GM13977 (cell line): ENCODE measurements around the gene MPPED1.

ENCODE experiments used
- DNase-seq: peaks from one replicate; pipeline ENCODE4 v3.0.0; 2012; ENCODE audit warnings: low spot score
- in situ Hi-C: fragments of 300-500 bp; cut with MboI; formaldehyde crosslinking; loops from one replicate; pipeline ENCODE4 v1.12.0; 2022; ENCODE audit warnings: low sequenced_read_pairs, low pct_unique_long_range_greater_than_20kb, mixed read lengths, inconsistent platforms; ENCODE audit not compliant: unreplicated experiment
- TF ChIP-seq, protein P1 (sequence below): IDR thresholded peaks from 2 replicates; pipeline ENCODE4 v1.5.1; 2012; ENCODE audit warnings: mild to moderate bottlenecking, control low read depth; ENCODE audit not compliant: insufficient read depth; ENCODE audit errors: extremely low read depth, missing control alignments

Gene MPPED1

DNA sequence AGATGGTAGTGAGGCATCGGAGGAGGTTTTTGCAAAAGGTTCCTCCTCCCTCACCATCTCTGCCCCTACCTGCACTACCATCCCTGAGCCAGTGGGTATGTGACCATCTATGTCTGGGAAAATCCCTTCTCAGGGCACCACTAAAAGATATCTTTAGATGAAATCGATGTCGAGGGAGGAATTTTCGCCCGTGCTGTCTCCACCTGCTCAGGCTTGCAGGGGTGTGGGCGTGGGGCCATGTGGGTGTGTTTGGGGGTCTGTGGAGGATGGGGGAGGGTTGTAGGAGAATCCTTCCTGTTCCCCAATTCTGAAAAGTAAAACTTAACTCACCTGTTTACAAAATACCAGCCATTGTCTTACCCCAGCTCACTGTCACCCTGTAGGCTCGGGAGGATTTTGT lies 12.4 kb downstream of the MPPED1 start:
- DNase-seq, result no peak
- TF ChIP-seq, protein P1, sequence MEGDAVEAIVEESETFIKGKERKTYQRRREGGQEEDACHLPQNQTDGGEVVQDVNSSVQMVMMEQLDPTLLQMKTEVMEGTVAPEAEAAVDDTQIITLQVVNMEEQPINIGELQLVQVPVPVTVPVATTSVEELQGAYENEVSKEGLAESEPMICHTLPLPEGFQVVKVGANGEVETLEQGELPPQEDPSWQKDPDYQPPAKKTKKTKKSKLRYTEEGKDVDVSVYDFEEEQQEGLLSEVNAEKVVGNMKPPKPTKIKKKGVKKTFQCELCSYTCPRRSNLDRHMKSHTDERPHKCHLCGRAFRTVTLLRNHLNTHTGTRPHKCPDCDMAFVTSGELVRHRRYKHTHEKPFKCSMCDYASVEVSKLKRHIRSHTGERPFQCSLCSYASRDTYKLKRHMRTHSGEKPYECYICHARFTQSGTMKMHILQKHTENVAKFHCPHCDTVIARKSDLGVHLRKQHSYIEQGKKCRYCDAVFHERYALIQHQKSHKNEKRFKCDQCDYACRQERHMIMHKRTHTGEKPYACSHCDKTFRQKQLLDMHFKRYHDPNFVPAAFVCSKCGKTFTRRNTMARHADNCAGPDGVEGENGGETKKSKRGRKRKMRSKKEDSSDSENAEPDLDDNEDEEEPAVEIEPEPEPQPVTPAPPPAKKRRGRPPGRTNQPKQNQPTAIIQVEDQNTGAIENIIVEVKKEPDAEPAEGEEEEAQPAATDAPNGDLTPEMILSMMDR, result no peak
- in situ Hi-C loops, result no loop called here

DNA sequence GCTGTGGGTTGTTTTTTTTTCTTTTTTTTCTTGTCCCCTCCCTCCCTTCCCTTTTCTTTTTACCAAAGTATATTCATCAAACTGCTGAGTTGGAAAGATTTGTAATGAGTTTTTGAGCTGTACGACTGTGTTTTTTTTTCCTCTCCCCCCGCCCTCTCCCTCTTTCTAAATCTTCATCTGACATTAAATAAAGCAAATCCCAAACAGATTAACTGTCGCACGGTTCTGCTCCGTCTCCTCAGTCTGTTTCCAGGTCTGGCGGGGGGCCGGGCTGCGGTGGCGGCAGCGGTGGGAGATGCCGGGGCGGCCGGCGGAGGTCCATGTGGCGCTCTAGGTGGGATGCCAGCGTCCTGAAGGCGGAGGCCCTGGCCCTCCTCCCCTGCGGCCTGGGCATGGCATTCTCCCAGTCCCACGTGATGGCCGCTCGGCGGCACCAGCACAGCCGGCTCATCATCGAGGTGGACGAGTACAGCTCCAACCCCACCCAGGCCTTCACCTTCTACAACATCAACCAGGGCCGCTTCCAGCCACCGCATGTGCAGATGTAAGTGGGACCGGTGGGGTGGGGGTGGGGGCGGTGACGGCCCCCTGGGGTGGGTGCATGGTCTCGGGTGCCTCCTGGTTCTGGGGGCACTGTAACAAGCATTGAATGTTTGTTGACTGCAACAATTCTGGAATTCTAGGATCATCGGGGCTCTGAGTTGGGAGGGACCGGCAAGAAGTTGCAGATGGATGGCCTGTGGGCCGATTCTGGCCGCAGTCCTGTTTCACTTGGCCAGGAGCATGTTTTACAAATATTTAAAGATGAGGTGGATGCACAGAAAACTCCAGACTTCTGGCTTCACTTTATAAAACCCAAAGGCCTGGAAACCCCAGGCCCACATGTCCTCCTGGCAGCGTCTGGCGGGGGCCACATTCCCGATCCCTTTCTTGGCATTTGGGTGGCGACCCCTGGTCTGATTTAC lies 13.1 kb downstream of the MPPED1 start:
- TF ChIP-seq, protein P1, result no peak
- no peak for DNase-seq
- in situ Hi-C loops, result no loop called here

DNA sequence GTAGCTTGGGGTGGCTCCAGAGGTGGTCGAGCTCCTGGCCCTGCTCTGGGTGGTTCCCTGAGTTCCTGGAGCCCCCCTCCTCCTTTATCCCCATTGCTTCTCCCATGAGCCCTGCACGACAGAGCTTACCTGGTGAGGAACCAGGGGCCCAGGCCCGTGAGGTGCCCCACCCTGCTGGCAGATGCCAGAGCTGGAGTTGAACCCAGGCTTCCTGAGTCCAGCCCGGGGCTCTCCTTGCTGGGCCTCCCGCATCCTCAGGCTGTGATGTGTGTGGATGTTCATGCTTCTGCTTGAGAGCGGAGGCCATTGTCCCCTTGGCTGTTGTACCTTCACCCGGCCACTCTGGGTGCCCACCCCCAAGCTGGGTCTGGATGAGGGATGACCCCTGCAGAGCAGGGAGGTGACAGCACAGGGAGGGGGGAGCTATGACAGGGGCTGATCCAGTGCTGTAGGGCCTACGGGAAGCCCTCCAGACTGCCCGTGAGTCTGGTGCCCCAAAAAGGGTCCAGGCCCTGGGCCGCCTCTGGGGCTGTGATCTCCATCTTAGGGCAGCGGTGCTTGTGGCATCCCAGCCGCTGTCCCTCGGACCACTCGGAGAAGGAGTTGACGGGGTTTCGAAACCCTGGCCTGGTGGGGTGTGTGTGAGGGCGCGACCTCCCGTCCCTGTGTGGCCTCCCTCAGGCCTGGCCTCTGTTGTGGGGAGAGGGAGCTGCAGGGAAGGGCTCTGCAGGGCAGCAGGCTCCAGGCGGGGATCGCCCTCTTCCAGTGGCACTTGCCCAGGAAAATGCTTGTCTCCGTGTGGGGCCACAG lies 14.4 kb downstream of the MPPED1 start:
- in situ Hi-C loops, result no loop called here
- TF ChIP-seq, protein P1, result no peak
- DNase-seq, result no peak

DNA sequence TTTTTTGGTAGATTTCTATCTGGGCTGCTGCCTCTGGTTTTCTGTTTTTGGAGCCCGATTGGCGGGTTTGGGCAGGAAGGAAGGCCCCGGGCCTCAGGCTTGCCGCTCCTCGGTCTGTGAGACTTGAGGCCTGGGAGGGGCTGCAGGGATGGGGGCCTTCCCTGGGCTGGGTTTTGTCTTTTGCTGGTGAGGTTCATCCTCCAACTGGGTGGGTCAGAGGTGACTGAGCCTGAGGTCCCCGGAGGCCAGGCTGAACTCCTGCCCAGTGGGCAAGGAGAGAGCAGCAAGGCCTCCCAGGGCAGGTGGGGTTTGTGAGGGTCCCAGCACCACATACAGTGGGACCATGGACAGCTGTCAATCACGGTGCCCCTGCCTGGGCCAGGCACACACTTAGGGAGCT lies 15.0 kb downstream of the MPPED1 start:
- in situ Hi-C loops, result no loop called here
- no peak for DNase-seq
- TF ChIP-seq, protein P1, result no peak

DNA sequence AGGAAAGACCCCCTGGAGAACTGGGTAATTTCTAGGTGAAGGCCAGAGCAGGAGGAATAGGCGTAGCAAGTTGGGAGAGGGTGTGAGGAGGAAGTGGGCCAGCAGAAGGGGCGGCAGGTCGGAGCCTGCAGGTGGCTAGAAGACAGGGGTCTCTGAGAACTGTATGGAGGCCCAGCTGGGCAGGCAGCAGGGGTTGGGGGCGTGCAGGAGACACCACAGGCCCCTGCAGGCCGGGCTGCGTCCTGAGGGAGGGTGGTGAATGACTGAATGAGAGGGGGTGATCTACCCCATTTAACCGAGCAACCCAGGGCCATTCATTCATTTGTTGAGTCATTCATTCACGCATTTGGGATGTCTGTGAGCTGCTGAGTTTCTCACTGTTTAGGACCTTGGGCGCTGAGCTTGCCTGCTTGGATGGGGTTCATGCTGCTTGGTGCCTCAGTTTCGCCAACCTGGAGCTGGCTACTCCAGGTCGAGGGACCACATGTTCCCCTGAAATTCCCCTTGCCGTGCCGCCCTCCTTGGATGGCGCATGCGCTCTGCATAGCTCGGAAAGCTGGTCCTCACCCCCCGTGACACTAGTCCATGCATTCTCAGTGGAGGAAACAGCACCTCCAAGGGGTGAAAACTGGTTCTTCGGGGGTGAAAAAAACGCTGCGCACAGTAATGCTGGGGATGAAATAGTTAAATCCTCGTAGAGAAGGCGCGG lies 15.6 kb downstream of the MPPED1 start:
- DNase-seq, result no peak
- TF ChIP-seq, protein P1, result no peak
- in situ Hi-C loops, result no loop called here

DNA sequence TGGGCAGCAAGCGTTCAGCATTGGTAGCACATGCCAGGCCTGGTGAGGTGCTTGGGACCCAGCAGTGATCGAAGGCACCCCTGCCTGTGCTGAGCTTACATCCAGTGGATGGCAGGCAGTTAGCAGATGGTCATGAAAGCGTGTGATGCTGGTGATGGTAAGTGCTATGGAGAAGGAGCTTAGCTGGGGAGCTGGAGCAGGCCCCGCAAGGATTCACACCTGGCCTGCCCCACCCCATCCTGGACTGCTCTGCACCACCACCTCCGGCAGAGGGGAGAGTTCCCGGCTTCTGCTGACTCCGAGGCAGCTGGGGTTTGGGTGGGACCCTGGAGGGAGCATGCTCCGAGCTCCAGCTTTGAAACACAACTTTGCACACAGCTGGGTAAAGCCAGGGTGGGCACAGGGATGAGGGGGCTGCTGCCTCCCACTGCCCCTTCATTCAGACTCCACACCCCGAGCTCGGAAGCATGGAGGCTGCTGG lies 16.2 kb downstream of the MPPED1 start:
- TF ChIP-seq, protein P1, result no peak
- in situ Hi-C loops, result no loop called here
- DNase-seq, result no peak
